Stromal cell of bone marrow (primary cell): ENCODE data around the gene RABL6.
"Not testable (repeated sequence)": the region's sequence is repeated elsewhere in the genome, so short reads cannot be mapped to it uniquely, and the experiment has no call there.

Source experiments
- DNase-seq: peaks from one replicate; pipeline ENCODE4 v3.0.0-alpha.2; 2012; ENCODE audit warnings: low read depth

The RABL6 gene

GRCh38 chr9:136807281-136808074 is at the start of gene RABL6:
Gene RABL6, plus strand, starts transcription at chr9:136807948. Its CDS starts 249 bp downstream, at chr9:136808197.
- peak; percentile 49 for DNase-seq

- DNase-seq = no peak
Observed at GRCh38 chr9:136759001-136759400, 48.7 kb upstream of the RABL6 start.

GRCh38 chr9:136759436-136760325 is 48.1 kb upstream of the RABL6 start:
- no peak for DNase-seq

- no peak for DNase-seq
Observed at GRCh38 chr9:136760424-136760823, 47.3 kb upstream of the RABL6 start.

GRCh38 chr9:136760834-136761544 is 46.8 kb upstream of the RABL6 start:
- DNase-seq = peak; percentile 34

- DNase-seq = no peak
Observed at GRCh38 chr9:136761545-136761981, 46.2 kb upstream of the RABL6 start.

- DNase-seq = no peak
Observed at GRCh38 chr9:136762221-136762691, 45.5 kb upstream of the RABL6 start.

- no peak for DNase-seq
Observed at GRCh38 chr9:136762915-136763648, 44.7 kb upstream of the RABL6 start.

- no peak for DNase-seq
Observed at GRCh38 chr9:136763649-136764035, 44.1 kb upstream of the RABL6 start.

- no peak for DNase-seq
Observed at GRCh38 chr9:136764301-136764891, 43.4 kb upstream of the RABL6 start, which contains the start of gene LCN15. Gene LCN15, minus strand, starts transcription at chr9:136764518. Its CDS starts 30 bp downstream, at chr9:136764488.

- no peak for DNase-seq
Observed at GRCh38 chr9:136765041-136765440, 42.7 kb upstream of the RABL6 start.

GRCh38 chr9:136765745-136766409 is 41.9 kb upstream of the RABL6 start:
- DNase-seq = not testable (repeated sequence)

- DNase-seq = peak; percentile 19
Observed at GRCh38 chr9:136766410-136767120, 41.2 kb upstream of the RABL6 start.

GRCh38 chr9:136769710-136770191 is 38.0 kb upstream of the RABL6 start:
- no peak for DNase-seq

GRCh38 chr9:136771907-136772415 is 35.8 kb upstream of the RABL6 start:
- DNase-seq = no peak

- no peak for DNase-seq
Observed at GRCh38 chr9:136773386-136774044, 34.2 kb upstream of the RABL6 start.

- DNase-seq = no peak
Observed at GRCh38 chr9:136774416-136775045, 33.2 kb upstream of the RABL6 start.

- no peak for DNase-seq
Observed at GRCh38 chr9:136775191-136775590, 32.6 kb upstream of the RABL6 start.
